ENCODE results near the gene CDYL2. TPM values are rescaled to one million over a fixed set of nuclear protein-coding genes. Genes with fewer than 3 reads are reported as not detected.

The CDYL2 gene
- total and polyA plus RNA-seq, 8 donors: 4.6 to 16.0 (median 5.7) TPM

DNA sequence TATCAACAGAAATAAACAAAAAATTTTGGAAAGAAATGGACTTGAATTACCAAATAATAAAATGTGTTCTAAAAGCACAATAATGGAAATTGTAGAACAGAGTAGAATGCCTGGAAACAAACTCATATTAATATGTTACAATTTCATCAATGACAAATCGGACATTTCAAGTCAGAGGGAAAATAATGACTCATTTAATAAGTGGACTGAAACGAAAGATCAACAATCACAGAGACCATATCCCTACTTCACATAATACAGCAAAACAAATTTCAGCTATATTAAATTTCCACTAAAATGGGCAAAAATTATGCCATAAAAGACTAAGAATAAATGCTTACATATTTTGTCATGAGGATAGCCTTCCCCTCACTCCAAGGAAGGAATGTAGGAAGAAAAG lies 25.7 kb downstream of the CDYL2 start:
- Histone ChIP-seq H3K27ac (no peak overlapping the region), H3K36me3 (no peaks in the 10 kb centered on the region), H3K4me1 (no peaks in the 10 kb centered on the region), H3K9me3 (peaks cover 0 to 31% of the 10 kb centered on the region in 2 donors), H3K4me3 (no peak overlapping the region), H3K27me3 (no peaks in the 10 kb centered on the region)
- ATAC-seq (no peak), DNase-seq (no peak)
- intact Hi-C loops (cut with DNase I): no loop called here
- TF ChIP-seq, protein P1, sequence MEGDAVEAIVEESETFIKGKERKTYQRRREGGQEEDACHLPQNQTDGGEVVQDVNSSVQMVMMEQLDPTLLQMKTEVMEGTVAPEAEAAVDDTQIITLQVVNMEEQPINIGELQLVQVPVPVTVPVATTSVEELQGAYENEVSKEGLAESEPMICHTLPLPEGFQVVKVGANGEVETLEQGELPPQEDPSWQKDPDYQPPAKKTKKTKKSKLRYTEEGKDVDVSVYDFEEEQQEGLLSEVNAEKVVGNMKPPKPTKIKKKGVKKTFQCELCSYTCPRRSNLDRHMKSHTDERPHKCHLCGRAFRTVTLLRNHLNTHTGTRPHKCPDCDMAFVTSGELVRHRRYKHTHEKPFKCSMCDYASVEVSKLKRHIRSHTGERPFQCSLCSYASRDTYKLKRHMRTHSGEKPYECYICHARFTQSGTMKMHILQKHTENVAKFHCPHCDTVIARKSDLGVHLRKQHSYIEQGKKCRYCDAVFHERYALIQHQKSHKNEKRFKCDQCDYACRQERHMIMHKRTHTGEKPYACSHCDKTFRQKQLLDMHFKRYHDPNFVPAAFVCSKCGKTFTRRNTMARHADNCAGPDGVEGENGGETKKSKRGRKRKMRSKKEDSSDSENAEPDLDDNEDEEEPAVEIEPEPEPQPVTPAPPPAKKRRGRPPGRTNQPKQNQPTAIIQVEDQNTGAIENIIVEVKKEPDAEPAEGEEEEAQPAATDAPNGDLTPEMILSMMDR (IDR thresholded peaks at IDR 0.05): no peak

DNA sequence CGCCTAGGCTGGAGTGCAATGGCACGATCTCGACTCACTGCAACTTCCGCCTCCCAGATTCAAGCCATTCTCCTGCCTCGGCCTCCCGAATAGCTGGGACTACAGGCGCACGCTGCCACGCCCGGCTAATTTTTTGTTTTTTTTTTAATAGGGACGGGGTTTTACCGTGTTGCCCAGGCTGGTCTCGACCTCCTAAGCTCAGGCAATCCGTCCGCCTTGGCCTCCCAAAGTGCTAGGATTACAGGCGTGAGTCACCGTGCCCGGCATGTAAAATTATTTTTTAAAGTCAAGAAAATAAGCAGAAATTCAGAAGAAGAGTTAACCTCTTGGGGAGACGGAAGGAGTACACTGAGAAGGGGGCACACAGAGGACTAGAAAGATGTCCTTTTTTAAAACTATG lies 27.5 kb downstream of the CDYL2 start:
- TF ChIP-seq, protein P1 (IDR thresholded peaks at IDR 0.05): no peak
- H3K9me3 ChIP-seq: peaks cover 0 to 27% of the 10 kb centered on the region in 2 donors
- DNase-seq: no peak
- ATAC-seq: no peak
- H3K4me1 ChIP-seq: no peaks in the 10 kb centered on the region
- intact Hi-C loops (cut with DNase I): no loop called here
- H3K4me3 ChIP-seq: no peak overlapping the region
- H3K27ac ChIP-seq: no peak overlapping the region
- H3K36me3 ChIP-seq: no peaks in the 10 kb centered on the region
- no peaks in the 10 kb centered on the region for H3K27me3 ChIP-seq

DNA sequence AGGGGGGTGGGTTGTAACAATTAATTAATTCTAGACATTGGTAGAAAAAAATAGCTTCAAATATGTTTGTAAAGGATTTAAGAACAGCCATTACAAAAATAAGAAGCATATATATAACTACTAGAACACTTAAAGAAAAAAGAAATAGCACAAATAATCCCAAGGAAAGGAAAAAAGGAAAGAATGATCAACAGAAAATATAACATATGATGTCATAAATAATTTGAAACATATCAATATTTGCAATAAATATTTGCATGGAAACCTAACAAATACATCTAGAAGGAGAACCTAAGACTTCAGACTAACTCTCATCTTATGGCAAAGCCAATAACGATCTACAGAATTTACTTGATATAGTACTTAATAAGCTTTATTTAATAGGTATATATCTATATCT lies 28.9 kb downstream of the CDYL2 start:
- intact Hi-C loops (cut with DNase I): no loop called here

DNA sequence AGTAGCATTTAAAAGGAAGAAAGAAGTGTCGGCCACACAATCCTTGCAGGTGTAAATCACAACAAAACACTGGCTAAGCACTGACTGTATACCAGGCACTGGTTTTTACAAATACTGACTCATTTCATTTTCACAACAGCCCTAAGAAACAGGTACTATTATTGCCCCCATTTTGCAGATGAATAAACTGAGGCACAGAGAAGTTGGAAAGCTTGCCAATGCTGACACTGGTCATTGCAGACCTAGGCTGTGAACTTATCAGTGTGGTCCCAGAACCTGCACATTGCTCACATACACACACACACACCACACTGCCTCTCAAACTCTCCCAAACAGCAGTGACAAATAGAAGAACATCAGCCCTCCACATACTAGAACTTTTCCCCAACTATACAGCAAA lies 37.6 kb downstream of the CDYL2 start:
- ATAC-seq (no peak), DNase-seq (no peak)
- H3K9me3 ChIP-seq: peaks cover 0 to 25% of the 10 kb centered on the region in 2 donors
- H3K4me3 ChIP-seq: no peak overlapping the region
- TF ChIP-seq, protein P1 (IDR thresholded peaks at IDR 0.05): no peak
- intact Hi-C loops (cut with DNase I): no loop called here
- no peaks in the 10 kb centered on the region for H3K27me3 ChIP-seq
- no peaks in the 10 kb centered on the region for H3K36me3 ChIP-seq
- H3K4me1 ChIP-seq: no peaks in the 10 kb centered on the region
- H3K27ac ChIP-seq: no peak overlapping the region

More for the DNA sequence above, 28.9 kb downstream of the CDYL2 start:
- Histone ChIP-seq H3K9me3 (peaks cover 0 to 24% of the 10 kb centered on the region in 2 donors), H3K36me3 (no peaks in the 10 kb centered on the region), H3K4me3 (no peak overlapping the region), H3K4me1 (no peaks in the 10 kb centered on the region), H3K27me3 (no peaks in the 10 kb centered on the region), H3K27ac (no peak overlapping the region)
- TF ChIP-seq, protein P1 (IDR thresholded peaks at IDR 0.05): no peak
- no peak for ATAC-seq
- DNase-seq: no peak

DNA sequence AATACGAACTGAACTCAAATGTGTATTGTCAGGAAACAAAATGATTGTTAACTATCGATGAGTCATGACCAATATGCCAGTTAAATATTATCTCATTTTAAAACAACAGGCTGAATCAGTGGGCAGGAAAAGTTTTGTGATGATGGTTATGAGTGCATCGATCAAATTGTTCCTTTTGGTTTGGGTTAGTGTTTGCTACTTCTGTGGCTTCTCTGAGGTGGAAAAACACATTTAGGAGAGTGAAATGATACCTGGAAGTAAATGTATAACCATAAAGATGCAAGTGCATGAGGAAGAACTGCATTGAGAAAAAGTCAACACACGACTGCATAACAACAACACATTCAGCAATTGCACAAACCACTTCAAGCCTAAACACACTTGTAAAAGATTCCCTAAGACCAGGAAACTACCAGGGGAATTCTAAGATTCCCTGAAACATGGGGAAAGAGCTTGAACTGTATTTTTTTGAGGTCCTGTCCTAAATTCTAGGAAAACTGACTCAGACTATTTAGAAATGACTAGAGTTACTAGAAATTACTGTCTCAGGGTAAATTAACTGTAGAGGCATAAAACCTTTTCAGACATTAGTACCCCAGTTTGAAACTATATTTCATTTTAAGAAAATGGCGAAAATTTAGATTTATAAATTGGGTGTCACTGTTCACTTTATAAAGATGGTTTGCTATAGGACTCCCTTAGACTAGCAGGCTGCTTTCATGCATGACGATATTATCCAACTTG lies 44.8 kb downstream of the CDYL2 start:
- Histone ChIP-seq H3K36me3 (no peaks in the 10 kb centered on the region), H3K4me3 (no peak overlapping the region), H3K27ac (no peak overlapping the region), H3K27me3 (no peaks in the 10 kb centered on the region), H3K4me1 (no peaks in the 10 kb centered on the region), H3K9me3 (no peaks in the 10 kb centered on the region)
- intact Hi-C loops (cut with DNase I): no loop called here
- DNase-seq (no peak), ATAC-seq (no peak)
- TF ChIP-seq, protein P1 (IDR thresholded peaks at IDR 0.05): no peak
